GM23338 (cell line): ENCODE measurements around the gene UBE2F. TPM values are rescaled to one million over a fixed set of nuclear protein-coding genes. Genes with fewer than 3 reads are reported as not detected.

Experiments used
- ATAC-seq: fragments of 200-7000 bp; cut with Tn5 transposase; 3 replicates; pipeline ENCODE4 v1.9.1; 2020
- DNase-seq: peaks from one replicate; pipeline ENCODE4 v3.0.0-alpha.2; 2015; ENCODE audit warnings: low spot score
- H2AFZ ChIP-seq: fragments of 200-600 bp; sonication (generic); 2 replicates; pipeline ENCODE4 v1.8.0; 2016; ENCODE audit warnings: antibody characterized with exemption, mild to moderate bottlenecking, moderate library complexity
- H3F3A ChIP-seq: fragments of 200-600 bp; sonication (generic); replicated peaks from 2 replicates; pipeline ENCODE4 v1.8.0; 2017; ENCODE audit warnings: antibody characterized with exemption, mixed run types, low read depth
- H3K27ac ChIP-seq: fragments of 200-600 bp; sonication (generic); 2 replicates; pipeline ENCODE4 v1.6.1; 2016; ENCODE audit warnings: low read depth
- H3K27me3 ChIP-seq: fragments of 200-600 bp; sonication (generic); 2 replicates; pipeline ENCODE4 v1.8.0; 2016; ENCODE audit warnings: mild to moderate bottlenecking, mixed run types, moderate library complexity; ENCODE audit not compliant: insufficient read depth
- H3K36me3 ChIP-seq: fragments of 200-600 bp; sonication (generic); 2 replicates; pipeline ENCODE4 v1.8.0; 2016; ENCODE audit warnings: mild to moderate bottlenecking; ENCODE audit not compliant: insufficient read depth
- H3K4me1 ChIP-seq: fragments of 200-600 bp; sonication (generic); 2 replicates; pipeline ENCODE4 v1.8.0; 2016; ENCODE audit warnings: mild to moderate bottlenecking, moderate library complexity; ENCODE audit not compliant: insufficient read depth
- H3K4me2 ChIP-seq: fragments of 200-600 bp; sonication (generic); 2 replicates; pipeline ENCODE4 v1.7.1; 2017; ENCODE audit warnings: mixed run types
- H3K4me3 ChIP-seq: fragments of 200-600 bp; sonication (generic); 2 replicates; pipeline ENCODE4 v1.6.1; 2016; ENCODE audit warnings: mixed run types
- H3K79me2 ChIP-seq: fragments of 200-600 bp; sonication (generic); replicated peaks from 2 replicates; pipeline ENCODE4 v1.8.0; 2017; ENCODE audit warnings: mild to moderate bottlenecking; ENCODE audit not compliant: insufficient read depth
- H3K9me2 ChIP-seq: fragments of 200-600 bp; sonication (generic); 2 replicates; pipeline ENCODE4 v1.8.0; 2017; ENCODE audit not compliant: insufficient read depth
- H4K20me1 ChIP-seq: fragments of 200-600 bp; sonication (generic); replicated peaks from 2 replicates; pipeline ENCODE4 v1.8.0; 2017; ENCODE audit warnings: mild to moderate bottlenecking; ENCODE audit not compliant: insufficient read depth
- H3K27ac Mint-ChIP-seq: 2 replicates; pipeline ENCODE4 v1.8.0; 2020; ENCODE audit warnings: inconsistent platforms, mild to moderate bottlenecking, moderate library complexity, mixed read lengths
- H3K27me3 Mint-ChIP-seq: 3 replicates; pipeline ENCODE4 v1.8.0; 2022; ENCODE audit warnings: low read depth, mild to moderate bottlenecking, moderate library complexity, mixed read lengths, inconsistent platforms; ENCODE audit not compliant: insufficient read depth, poor library complexity
- H3K36me3 Mint-ChIP-seq: 3 replicates; pipeline ENCODE4 v1.8.0; 2021; ENCODE audit warnings: low read depth, mild to moderate bottlenecking, inconsistent platforms, moderate library complexity, mixed read lengths
- H3K4me1 Mint-ChIP-seq: 3 replicates; pipeline ENCODE4 v1.8.0; 2020; ENCODE audit warnings: mild to moderate bottlenecking, inconsistent platforms, mixed read lengths
- H3K4me3 Mint-ChIP-seq: 3 replicates; pipeline ENCODE4 v1.8.0; 2021; ENCODE audit warnings: moderate library complexity, mild to moderate bottlenecking, inconsistent platforms, mixed read lengths
- H3K9me3 Mint-ChIP-seq: 3 replicates; pipeline ENCODE4 v1.8.0; 2020; ENCODE audit warnings: moderate library complexity, mild to moderate bottlenecking, inconsistent platforms, mixed read lengths
- CREB1 ChIP-seq: fragments of 250-450 bp; sonication (Bioruptor Pico); IDR thresholded peaks from 2 replicates; pipeline ENCODE4 v1.5.0; 2020; ENCODE audit warnings: low read depth, mild to moderate bottlenecking, moderate library complexity
- CTCF ChIP-seq, 2 experiments: fragments of 200-600 bp in 1 of 2; sonication (generic) in 1 of 2; conservative IDR thresholded peaks; 2 replicates each; pipeline versions ENCODE4 v1.5.1 to v1.6.1; 2016 to 2017; ENCODE audit warnings: antibody characterized with exemption in 2 of 2, low read depth in 2 of 2, mild to moderate bottlenecking in 2 of 2, moderate library complexity in 1 of 2
- ETS1 ChIP-seq: IDR thresholded peaks from 2 replicates; pipeline ENCODE4 v1.6.1; 2016; ENCODE audit warnings: antibody characterized with exemption
- EZH2 ChIP-seq: fragments of 200-600 bp; sonication (generic); IDR thresholded peaks from one replicate; pipeline ENCODE4 v1.8.0; 2017; ENCODE audit warnings: antibody characterized with exemption, mild to moderate bottlenecking, low read depth; ENCODE audit not compliant: unreplicated experiment
- EZH2phosphoT487 ChIP-seq: fragments of 200-600 bp; sonication (generic); IDR thresholded peaks from one replicate; pipeline ENCODE4 v1.8.1; 2018; ENCODE audit warnings: antibody characterized with exemption; ENCODE audit not compliant: unreplicated experiment
- JUNB ChIP-seq: IDR thresholded peaks from one replicate; pipeline ENCODE4 v1.6.1; 2016; ENCODE audit warnings: antibody characterized with exemption; ENCODE audit not compliant: unreplicated experiment
- NANOG ChIP-seq: IDR thresholded peaks from 2 replicates; pipeline ENCODE4 v1.6.1; 2016; ENCODE audit warnings: antibody characterized with exemption, borderline replicate concordance
- POLR2AphosphoS5 ChIP-seq: IDR thresholded peaks from 2 replicates; pipeline ENCODE4 v1.6.1; 2016; ENCODE audit warnings: antibody characterized with exemption, low read depth
- REST ChIP-seq: IDR thresholded peaks from one replicate; pipeline ENCODE4 v1.6.1; 2018; ENCODE audit warnings: antibody characterized with exemption; ENCODE audit not compliant: unreplicated experiment
- STAT1 ChIP-seq: IDR thresholded peaks from one replicate; pipeline ENCODE4 v1.6.1; 2016; ENCODE audit warnings: antibody characterized with exemption; ENCODE audit not compliant: unreplicated experiment
- ZNF114 ChIP-seq: fragments of 250-450 bp; sonication (Bioruptor Pico); IDR thresholded peaks from 2 replicates; pipeline ENCODE4 v1.5.0; 2020; ENCODE audit warnings: mild to moderate bottlenecking, moderate library complexity
- ZNF331 ChIP-seq: fragments of 250-450 bp; sonication (Bioruptor Pico); IDR thresholded peaks from 2 replicates; pipeline ENCODE4 v1.5.0; 2020; ENCODE audit warnings: low read depth, mild to moderate bottlenecking, moderate library complexity
- polyA plus RNA-seq: library from polyadenylated mRNA; unstranded; fragments of >200 nt; fragmentation: Nextera tagmentation; extraction: Ambion mirVana; gene quantifications from 2 replicates; pipeline ENCODE4 v1.2.1, GENCODE V29; 2016
- total RNA-seq: library from RNA; depleted of rRNA; stranded (reverse); fragments of >200 nt; shearing (Covaris generic); gene quantifications from 2 replicates; pipeline ENCODE4 v1.2.3, GENCODE V29; 2014
- TF ChIP-seq, protein P1 (sequence below): fragments of 250-450 bp; sonication (Bioruptor Pico); IDR thresholded peaks from 2 replicates; pipeline ENCODE4 v1.5.0; 2020; ENCODE audit warnings: mild to moderate bottlenecking, moderate library complexity

Gene UBE2F
- total and polyA plus RNA-seq, 2 experiments from 2014 or later, result 98.2 to 106 TPM

DNA sequence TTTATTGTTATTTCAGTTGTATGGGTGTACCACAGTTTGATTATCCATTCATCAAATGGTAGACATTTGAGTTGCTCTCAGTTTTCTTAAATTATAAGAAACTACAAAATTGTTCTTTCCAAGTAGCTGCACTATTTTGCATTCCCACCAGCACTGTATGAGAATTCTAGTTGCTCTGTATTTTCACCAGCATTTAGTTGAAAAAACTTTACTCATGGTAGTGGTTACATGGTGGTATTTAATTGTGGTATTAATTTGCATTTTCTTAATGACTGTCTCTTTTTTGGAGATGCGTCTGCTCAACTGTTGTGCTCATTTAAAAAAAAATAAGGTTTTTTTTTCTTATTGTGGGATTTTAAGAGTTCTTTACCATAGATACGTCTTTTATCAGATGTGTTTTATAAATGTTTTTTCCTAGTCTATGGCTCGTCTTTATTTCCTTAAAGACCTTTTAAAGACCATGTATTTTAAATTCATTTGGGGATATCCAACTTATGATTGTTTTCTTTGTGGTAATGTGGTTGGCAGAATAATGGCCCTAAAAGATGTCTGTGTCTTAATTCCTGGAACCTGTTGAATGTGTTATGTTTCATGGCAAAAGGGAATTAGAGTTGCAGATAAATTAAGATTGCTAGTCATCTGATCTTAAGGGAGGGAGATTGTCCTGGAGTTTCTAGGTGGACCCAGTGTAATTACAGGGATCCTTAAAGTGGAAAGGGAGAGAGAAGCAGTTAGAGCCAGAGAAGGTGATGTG is 37.4 kb downstream of the UBE2F start:
- H4K20me1 ChIP-seq, result peaks cover 8% of the 10 kb centered on the region
- H3K9me3 Mint-ChIP-seq, result peaks cover 8% of the 10 kb centered on the region; the same call in 2 of the 3 replicates

More for the DNA sequence above, 37.4 kb downstream of the UBE2F start:
- Histone ChIP-seq H3K4me2 (no peak overlapping the region), H3K36me3 (no peaks in the 10 kb centered on the region), H2AFZ (no peak overlapping the region), H3K27me3 (no peaks in the 10 kb centered on the region), H3K27ac (no peak overlapping the region), H3K4me3 (no peak overlapping the region), H3K9me2 (no peaks in the 10 kb centered on the region), H3K4me1 (no peaks in the 10 kb centered on the region), H3K79me2 (peaks cover 22% of the 10 kb centered on the region; the same call in 1 of the 2 replicates), H3F3A (no peaks in the 10 kb centered on the region)
- ATAC-seq (no peak), DNase-seq (no peak)
- H3K4me3 Mint-ChIP-seq, result no peak overlapping the region
- H3K4me1 Mint-ChIP-seq, result 0 out of 3 replicates have a peak, but pooled peaks cover 3% of the 10 kb centered on the region
- TF ChIP-seq ZNF331 (CRISPR knock-in tag) (no peak), JUNB (no peak), STAT1 (no peak), ZNF114 (no peak), CREB1 (CRISPR knock-in tag) (no peak), EZH2 (no peak), NANOG (no peak), REST (no peak), ETS1 (no peak), POLR2AphosphoS5 (no peak), EZH2phosphoT487 (no peak), CTCF (conservative IDR thresholded peaks at IDR 0.05; ENCODE audit: low read depth in 2 of 2) (no peak)
- TF ChIP-seq, protein P1, sequence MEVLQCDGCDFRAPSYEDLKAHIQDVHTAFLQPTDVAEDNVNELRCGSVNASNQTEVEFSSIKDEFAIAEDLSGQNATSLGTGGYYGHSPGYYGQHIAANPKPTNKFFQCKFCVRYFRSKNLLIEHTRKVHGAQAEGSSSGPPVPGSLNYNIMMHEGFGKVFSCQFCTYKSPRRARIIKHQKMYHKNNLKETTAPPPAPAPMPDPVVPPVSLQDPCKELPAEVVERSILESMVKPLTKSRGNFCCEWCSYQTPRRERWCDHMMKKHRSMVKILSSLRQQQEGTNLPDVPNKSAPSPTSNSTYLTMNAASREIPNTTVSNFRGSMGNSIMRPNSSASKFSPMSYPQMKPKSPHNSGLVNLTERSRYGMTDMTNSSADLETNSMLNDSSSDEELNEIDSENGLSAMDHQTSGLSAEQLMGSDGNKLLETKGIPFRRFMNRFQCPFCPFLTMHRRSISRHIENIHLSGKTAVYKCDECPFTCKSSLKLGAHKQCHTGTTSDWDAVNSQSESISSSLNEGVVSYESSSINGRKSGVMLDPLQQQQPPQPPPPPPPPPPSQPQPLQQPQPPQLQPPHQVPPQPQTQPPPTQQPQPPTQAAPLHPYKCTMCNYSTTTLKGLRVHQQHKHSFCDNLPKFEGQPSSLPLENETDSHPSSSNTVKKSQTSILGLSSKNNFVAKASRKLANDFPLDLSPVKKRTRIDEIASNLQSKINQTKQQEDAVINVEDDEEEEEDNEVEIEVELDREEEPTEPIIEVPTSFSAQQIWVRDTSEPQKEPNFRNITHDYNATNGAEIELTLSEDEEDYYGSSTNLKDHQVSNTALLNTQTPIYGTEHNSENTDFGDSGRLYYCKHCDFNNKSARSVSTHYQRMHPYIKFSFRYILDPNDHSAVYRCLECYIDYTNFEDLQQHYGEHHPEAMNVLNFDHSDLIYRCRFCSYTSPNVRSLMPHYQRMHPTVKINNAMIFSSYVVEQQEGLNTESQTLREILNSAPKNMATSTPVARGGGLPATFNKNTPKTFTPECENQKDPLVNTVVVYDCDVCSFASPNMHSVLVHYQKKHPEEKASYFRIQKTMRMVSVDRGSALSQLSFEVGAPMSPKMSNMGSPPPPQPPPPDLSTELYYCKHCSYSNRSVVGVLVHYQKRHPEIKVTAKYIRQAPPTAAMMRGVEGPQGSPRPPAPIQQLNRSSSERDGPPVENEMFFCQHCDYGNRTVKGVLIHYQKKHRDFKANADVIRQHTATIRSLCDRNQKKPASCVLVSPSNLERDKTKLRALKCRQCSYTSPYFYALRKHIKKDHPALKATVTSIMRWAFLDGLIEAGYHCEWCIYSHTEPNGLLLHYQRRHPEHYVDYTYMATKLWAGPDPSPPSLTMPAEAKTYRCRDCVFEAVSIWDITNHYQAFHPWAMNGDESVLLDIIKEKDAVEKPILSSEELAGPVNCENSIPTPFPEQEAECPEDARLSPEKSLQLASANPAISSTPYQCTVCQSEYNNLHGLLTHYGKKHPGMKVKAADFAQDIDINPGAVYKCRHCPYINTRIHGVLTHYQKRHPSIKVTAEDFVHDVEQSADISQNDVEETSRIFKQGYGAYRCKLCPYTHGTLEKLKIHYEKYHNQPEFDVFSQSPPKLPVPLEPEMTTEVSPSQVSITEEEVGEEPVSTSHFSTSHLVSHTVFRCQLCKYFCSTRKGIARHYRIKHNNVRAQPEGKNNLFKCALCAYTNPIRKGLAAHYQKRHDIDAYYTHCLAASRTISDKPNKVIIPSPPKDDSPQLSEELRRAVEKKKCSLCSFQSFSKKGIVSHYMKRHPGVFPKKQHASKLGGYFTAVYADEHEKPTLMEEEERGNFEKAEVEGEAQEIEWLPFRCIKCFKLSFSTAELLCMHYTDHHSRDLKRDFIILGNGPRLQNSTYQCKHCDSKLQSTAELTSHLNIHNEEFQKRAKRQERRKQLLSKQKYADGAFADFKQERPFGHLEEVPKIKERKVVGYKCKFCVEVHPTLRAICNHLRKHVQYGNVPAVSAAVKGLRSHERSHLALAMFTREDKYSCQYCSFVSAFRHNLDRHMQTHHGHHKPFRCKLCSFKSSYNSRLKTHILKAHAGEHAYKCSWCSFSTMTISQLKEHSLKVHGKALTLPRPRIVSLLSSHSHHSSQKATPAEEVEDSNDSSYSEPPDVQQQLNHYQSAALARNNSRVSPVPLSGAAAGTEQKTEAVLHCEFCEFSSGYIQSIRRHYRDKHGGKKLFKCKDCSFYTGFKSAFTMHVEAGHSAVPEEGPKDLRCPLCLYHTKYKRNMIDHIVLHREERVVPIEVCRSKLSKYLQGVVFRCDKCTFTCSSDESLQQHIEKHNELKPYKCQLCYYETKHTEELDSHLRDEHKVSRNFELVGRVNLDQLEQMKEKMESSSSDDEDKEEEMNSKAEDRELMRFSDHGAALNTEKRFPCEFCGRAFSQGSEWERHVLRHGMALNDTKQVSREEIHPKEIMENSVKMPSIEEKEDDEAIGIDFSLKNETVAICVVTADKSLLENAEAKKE (CRISPR knock-in tag), result no peak
- H3K36me3 Mint-ChIP-seq, result peaks cover 14% of the 10 kb centered on the region; the same call in 2 of the 3 replicates
- H3K27ac Mint-ChIP-seq, result no peak overlapping the region
- no peaks in the 10 kb centered on the region for H3K27me3 Mint-ChIP-seq
